ENCODE measurements around the gene CDK17.

DNA sequence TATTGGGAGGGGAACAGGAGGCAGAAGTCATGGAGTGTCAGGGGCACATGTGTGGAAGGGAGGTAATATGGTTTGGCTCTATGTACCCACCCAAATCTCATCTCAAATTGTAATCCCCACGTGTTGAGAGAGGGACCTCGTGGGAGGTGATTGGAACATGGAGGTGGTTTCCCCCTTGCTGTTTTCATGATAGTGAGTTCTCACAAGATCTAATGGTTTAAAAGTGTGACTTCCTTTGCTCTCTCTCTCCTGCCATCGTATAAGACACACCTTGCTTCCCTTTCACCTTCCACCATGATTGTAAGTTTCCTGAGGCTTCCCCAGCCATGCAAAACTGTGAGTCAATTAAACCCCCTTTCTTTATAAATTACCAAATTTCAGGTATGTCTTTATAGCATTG, 41.6 kb upstream of the CDK17 start:
- TF ChIP-seq, protein P1, sequence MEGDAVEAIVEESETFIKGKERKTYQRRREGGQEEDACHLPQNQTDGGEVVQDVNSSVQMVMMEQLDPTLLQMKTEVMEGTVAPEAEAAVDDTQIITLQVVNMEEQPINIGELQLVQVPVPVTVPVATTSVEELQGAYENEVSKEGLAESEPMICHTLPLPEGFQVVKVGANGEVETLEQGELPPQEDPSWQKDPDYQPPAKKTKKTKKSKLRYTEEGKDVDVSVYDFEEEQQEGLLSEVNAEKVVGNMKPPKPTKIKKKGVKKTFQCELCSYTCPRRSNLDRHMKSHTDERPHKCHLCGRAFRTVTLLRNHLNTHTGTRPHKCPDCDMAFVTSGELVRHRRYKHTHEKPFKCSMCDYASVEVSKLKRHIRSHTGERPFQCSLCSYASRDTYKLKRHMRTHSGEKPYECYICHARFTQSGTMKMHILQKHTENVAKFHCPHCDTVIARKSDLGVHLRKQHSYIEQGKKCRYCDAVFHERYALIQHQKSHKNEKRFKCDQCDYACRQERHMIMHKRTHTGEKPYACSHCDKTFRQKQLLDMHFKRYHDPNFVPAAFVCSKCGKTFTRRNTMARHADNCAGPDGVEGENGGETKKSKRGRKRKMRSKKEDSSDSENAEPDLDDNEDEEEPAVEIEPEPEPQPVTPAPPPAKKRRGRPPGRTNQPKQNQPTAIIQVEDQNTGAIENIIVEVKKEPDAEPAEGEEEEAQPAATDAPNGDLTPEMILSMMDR (IDR thresholded peaks at IDR 0.05 in 8 of 11, conservative IDR thresholded peaks at IDR 0.05 in 3 of 11) = no peak
- no peak for TF ChIP-seq POLR2AphosphoS5 (IDR thresholded peaks at IDR 0.05)
